Measurements from ENCODE around the gene ENTPD5.
"Not testable (repeated sequence)": the region's sequence is repeated elsewhere in the genome, so short reads cannot be mapped to it uniquely, and the experiment has no call there.

The ENTPD5 gene

DNA sequence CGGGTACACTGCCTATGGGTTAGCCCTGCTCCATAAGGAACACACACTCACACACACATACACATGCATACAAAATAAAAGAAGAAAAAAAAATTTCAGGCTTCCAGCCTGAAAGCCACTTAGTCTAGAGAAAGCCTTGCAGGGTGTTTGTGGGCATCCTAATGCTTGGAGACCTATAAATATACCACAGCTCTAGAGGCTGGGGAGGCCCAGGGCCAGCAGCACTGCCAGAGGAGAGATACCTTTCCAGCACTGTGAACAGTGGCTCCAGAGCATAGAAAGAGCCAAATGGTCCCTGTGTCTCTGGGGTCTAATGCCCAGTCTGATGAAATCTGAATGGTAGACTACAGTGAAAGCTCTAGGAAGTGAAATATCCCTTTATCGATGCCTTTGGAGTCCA, 82.1 kb downstream of the ENTPD5 start:
- no peak overlapping the region for H3K4me3 Mint-ChIP-seq
- H3K36me3 Mint-ChIP-seq: no peaks in the 10 kb centered on the region
- no peaks in the 10 kb centered on the region for H3K9me3 Mint-ChIP-seq (ENCODE audit: low read depth)
- H3K27me3 Mint-ChIP-seq: no peaks in the 10 kb centered on the region
- no peaks in the 10 kb centered on the region for H3K4me1 Mint-ChIP-seq (ENCODE audit: low read depth)
- no peak overlapping the region for H3K27ac Mint-ChIP-seq

DNA sequence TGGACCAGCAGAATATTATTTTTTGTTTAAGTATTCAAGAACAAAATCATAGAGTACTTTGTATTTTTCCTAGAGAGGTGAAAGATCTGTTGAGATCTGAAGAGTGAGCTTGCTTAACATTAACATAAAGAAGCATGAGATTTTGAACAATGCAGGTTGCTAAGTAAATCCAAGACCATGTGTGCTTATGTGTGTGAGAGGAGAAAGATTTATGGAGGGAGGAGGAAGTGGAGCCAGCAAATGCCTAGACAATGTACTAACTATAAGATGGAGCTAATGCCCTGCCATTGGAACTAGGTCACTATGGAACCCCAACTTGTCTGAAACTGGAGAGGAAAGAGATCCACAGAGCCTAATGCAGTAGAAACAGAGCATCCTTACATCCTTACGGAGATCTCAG, 82.5 kb downstream of the ENTPD5 start:
- Mint-ChIP-seq H3K27ac (peak overlapping the region; percentile 48), H3K27me3 (no peaks in the 10 kb centered on the region), H3K9me3 (ENCODE audit: low read depth) (no peaks in the 10 kb centered on the region), H3K4me1 (ENCODE audit: low read depth) (peaks cover 1% of the 10 kb centered on the region), H3K36me3 (peaks cover 2% of the 10 kb centered on the region), H3K4me3 (no peak overlapping the region)

DNA sequence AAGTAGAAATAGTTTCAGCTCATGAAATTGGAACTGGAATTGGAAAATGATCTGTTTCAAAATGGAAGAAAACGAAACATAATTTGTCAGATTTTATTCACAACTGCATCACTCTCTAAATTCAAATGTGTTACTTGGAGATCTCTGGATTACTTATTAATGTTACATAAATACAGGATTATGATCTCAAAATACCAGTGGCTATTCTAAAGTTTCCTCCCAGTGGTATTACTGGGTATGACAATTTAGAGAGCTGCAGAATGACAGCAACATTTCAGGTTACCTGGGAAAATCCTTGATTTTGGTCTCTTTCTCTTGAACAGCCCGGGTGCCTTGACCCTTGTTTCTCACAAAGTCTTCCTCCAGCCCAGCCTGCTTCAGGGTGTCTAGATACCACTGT, 83.4 kb downstream of the ENTPD5 start:
- Mint-ChIP-seq H3K4me3 (no peak overlapping the region), H3K36me3 (peaks cover 2% of the 10 kb centered on the region), H3K9me3 (ENCODE audit: low read depth) (no peaks in the 10 kb centered on the region), H3K27ac (no peak overlapping the region), H3K4me1 (ENCODE audit: low read depth) (peaks cover 7% of the 10 kb centered on the region), H3K27me3 (no peaks in the 10 kb centered on the region)

DNA sequence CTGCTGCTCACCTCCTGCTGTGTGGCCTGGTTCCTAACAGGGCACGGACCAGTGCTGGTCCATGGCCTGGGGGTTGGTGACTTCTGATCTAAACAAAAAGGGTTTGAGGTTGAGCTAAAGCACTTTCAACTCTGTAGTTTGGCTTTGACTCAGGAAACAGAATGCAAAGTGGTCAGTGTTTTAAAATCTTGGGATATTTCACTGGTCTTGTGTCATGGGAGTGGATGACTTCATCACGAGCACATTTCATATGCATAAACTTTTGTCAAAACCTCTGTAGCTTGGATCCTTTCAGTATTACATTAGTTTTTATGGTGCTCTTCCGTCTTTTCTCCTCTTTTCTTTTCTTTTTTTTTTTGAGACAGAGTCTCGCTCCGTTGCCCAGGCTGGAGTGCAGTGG, 94.8 kb downstream of the ENTPD5 start:
- peaks cover 15% of the 10 kb centered on the region for H3K36me3 Mint-ChIP-seq
- no peaks in the 10 kb centered on the region for H3K27me3 Mint-ChIP-seq
- no peaks in the 10 kb centered on the region for H3K9me3 Mint-ChIP-seq (ENCODE audit: low read depth)
- peaks cover 2% of the 10 kb centered on the region for H3K4me1 Mint-ChIP-seq (ENCODE audit: low read depth)
- H3K27ac Mint-ChIP-seq: no peak overlapping the region
- H3K4me3 Mint-ChIP-seq: no peak overlapping the region

DNA sequence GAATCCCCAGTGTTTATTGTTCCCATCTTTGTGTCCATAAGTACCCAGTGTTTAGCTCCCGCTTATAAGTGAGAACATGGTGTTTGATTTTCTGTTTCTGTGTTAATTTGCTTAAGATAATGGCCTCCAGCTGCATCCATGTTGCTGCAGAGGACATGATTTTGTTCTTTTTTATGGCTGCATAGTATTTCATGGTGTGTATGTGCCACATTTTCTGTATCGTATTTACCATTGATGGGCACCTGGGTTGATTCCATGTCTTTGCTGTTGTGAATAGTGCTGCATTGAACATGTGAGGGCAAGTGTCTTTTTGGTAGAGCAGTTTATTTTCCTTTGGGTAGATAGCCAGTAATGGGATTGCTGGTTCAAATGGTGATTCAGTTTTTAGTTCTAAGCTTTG, 99.6 kb downstream of the ENTPD5 start:
- not testable (repeated sequence) for H3K4me3 Mint-ChIP-seq; H3K27me3 Mint-ChIP-seq; H3K27ac Mint-ChIP-seq; H3K4me1 Mint-ChIP-seq (ENCODE audit: low read depth); H3K36me3 Mint-ChIP-seq; H3K9me3 Mint-ChIP-seq (ENCODE audit: low read depth)

DNA sequence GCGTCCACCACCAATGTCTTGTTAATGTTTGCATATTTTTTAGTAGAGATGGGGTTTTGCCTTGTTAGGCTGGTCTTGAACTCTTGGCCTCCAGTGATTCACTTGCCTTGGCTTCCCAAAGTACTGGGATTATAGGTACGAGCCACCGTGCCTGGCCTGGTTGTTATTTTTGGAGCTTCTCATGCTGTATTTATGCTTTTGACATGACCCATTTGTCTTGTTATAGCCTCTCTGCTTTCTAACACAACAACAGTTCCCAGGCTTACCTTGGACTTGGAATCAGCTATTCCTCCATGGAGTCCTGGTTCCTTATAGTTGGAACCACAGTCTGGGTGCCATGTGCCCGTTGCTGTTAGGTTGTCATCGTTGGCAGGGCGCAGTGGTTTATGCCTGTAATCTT, 102.8 kb downstream of the ENTPD5 start:
- peaks cover under 1% of the 10 kb centered on the region for H3K9me3 Mint-ChIP-seq (ENCODE audit: low read depth)
- no peaks in the 10 kb centered on the region for H3K27me3 Mint-ChIP-seq
- no peak overlapping the region for H3K27ac Mint-ChIP-seq
- peaks cover 18% of the 10 kb centered on the region for H3K36me3 Mint-ChIP-seq
- no peak overlapping the region for H3K4me3 Mint-ChIP-seq
- peaks cover 5% of the 10 kb centered on the region for H3K4me1 Mint-ChIP-seq (ENCODE audit: low read depth)

DNA sequence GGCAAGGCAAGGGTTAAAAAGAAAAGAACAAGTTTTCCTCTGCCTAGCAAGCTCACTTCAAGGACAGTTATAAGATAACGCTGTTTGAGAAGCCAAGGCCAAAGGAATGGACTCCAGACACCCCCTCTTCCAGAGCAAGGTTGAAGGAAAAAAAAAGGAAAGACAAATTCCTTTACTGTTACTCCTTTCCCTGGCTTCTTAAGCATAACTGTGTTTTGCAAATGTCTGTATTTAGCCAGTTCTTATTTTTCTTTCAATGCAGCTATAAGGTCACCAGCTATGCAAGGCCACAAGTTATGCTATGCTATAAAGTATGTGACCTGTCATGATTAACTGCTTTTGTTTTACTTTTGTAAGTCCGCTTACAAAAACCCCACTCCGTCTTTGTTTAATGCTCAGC, 105.8 kb downstream of the ENTPD5 start:
- H3K4me3 Mint-ChIP-seq: no peak overlapping the region
- peaks cover 29% of the 10 kb centered on the region for H3K36me3 Mint-ChIP-seq
- H3K27me3 Mint-ChIP-seq: no peaks in the 10 kb centered on the region
- H3K4me1 Mint-ChIP-seq (ENCODE audit: low read depth): peaks cover 12% of the 10 kb centered on the region
- H3K27ac Mint-ChIP-seq: no peak overlapping the region
- H3K9me3 Mint-ChIP-seq (ENCODE audit: low read depth): peaks cover 5% of the 10 kb centered on the region

DNA sequence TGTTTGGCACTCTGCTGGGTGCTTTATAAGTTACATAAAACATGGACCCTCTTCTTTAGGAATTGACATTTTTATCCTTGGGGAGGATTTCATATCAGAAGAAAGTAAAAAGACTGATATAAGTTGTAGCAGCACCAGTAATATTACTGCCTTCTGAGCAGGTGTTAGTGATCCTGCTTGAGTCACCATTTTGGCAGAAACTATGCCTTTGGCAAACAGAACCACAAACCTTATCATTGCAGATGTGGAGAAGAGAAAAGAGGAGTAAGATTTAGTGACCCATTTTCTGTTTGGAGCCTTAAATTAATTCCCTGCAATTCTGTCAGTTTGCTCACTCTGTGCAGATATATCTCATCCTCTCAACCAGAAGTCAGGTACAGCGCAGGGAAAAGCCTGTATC, 109.4 kb downstream of the ENTPD5 start:
- peaks cover 9% of the 10 kb centered on the region for H3K4me1 Mint-ChIP-seq (ENCODE audit: low read depth)
- H3K4me3 Mint-ChIP-seq: no peak overlapping the region
- H3K36me3 Mint-ChIP-seq: peaks cover 33% of the 10 kb centered on the region
- H3K9me3 Mint-ChIP-seq (ENCODE audit: low read depth): peaks cover 5% of the 10 kb centered on the region
- no peaks in the 10 kb centered on the region for H3K27me3 Mint-ChIP-seq
- peak overlapping the region; percentile 81 for H3K27ac Mint-ChIP-seq
